Prostate gland (tissue), 2 donors: ENCODE measurements around the gene TCF4.

Source experiments
- POLR2A ChIP-seq: fragments of 450-650 bp; IDR thresholded peaks from one replicate; pipeline ENCODE4 v1.6.1; 2016; ENCODE audit warnings: antibody characterized with exemption, mild to moderate bottlenecking
- TF ChIP-seq, protein P1 (sequence below), 4 experiments: fragments of 200-600 bp in 2 of 4; fragments of 450-650 bp in 2 of 4; sonication (generic) in 2 of 4; IDR thresholded peaks; 1 replicate in 3 of 4; 2 replicates in 1 of 4; pipeline ENCODE4 v1.5.1; 2016 to 2019; ENCODE audit warnings: antibody characterized with exemption in 4 of 4, mild to moderate bottlenecking in 2 of 4, moderate library complexity in 2 of 4

GRCh38 chr18:55214969-55215368 is 373.0 kb downstream of the TCF4 start:
- TF ChIP-seq, protein P1, sequence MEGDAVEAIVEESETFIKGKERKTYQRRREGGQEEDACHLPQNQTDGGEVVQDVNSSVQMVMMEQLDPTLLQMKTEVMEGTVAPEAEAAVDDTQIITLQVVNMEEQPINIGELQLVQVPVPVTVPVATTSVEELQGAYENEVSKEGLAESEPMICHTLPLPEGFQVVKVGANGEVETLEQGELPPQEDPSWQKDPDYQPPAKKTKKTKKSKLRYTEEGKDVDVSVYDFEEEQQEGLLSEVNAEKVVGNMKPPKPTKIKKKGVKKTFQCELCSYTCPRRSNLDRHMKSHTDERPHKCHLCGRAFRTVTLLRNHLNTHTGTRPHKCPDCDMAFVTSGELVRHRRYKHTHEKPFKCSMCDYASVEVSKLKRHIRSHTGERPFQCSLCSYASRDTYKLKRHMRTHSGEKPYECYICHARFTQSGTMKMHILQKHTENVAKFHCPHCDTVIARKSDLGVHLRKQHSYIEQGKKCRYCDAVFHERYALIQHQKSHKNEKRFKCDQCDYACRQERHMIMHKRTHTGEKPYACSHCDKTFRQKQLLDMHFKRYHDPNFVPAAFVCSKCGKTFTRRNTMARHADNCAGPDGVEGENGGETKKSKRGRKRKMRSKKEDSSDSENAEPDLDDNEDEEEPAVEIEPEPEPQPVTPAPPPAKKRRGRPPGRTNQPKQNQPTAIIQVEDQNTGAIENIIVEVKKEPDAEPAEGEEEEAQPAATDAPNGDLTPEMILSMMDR (IDR thresholded peaks at IDR 0.05) = no peak
- TF ChIP-seq POLR2A = no peak
